Activated T-helper 1 cell treated with Interleukin-2 at 50 U/mL for 16 hours (primary cell): Measurements from ENCODE around the gene ADM5.
"Not testable (repeated sequence)": the region's sequence is repeated elsewhere in the genome, so short reads cannot be mapped to it uniquely, and the experiment has no call there.

ENCODE experiments used
- DNase-seq: peaks from one replicate; pipeline ENCODE4 v3.0.0-alpha.2; 2020; ENCODE audit warnings: low read depth

ADM5 gene

DNA sequence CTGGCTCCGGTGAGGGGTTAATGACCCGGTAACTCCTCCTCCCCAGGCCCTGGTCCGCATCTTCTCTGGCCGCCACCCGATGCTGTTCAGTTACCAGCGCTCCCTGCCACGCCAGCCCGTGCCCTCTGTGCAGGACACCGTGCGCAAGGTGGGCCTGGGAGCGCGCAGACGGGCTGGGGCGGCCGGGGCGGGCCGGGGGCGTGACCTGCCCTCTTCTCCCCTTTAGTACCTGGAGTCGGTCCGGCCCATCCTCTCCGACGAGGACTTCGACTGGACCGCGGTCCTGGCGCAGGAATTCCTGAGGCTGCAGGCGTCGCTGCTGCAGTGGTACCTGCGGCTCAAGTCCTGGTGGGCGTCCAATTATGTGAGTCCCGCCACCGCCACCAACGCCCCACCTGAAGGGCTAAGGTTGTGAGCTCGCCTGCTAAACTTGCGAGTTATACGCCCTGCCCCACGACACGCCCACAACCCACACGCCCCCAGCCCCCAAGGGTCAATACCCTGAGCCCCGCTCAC, 11.9 kb downstream of the ADM5 start:
- no peak for DNase-seq

- no peak for DNase-seq
Measured at GRCh38 chr19:49704888-49705642, 15.7 kb downstream of the ADM5 start.

DNA sequence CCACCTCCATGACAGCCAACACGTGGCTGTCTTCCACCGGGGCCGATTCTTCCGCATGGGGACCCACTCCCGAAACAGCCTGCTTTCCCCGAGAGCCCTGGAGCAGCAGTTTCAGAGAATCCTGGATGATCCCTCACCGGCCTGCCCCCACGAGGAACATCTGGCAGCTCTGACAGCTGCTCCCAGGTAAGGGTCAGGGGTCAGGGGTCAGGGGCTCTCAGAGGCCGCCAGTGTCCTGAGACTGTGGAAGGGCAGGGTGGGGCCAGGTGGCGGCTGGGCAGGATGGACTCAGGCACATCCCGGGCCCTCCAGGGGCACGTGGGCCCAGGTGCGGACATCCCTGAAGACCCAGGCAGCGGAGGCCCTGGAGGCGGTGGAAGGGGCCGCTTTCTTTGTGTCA, 16.5 kb downstream of the ADM5 start:
- no peak for DNase-seq

DNA sequence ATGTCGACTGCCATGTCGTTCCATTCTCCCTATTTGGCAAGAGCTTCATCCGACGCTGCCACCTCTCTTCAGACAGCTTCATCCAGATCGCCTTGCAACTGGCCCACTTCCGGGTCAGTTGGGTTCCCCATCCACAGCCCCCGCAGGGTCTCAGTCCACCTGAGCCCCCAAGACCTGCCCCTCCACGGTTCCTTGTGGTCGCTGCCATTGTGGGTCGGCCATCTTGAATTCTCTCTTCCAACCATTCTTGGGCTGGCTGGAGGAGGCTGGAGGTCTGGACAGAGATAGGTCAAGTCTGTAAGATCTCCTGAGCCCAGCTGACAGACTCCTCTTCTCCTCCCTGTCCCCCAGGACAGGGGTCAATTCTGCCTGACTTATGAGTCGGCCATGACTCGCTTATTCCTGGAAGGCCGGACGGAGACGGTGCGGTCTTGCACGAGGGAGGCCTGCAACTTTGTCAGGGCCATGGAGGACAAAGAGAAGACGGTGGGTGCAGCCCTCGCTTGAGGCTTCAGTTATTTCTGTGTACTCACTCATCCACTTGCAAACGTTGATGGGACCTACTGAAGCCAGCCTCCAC, 21.1 kb downstream of the ADM5 start:
- no peak for DNase-seq

GRCh38 chr19:49712397-49712859, 23.0 kb downstream of the ADM5 start:
- DNase-seq, result no peak

GRCh38 chr19:49713236-49713845, 23.9 kb downstream of the ADM5 start:
- no peak for DNase-seq

GRCh38 chr19:49716154-49716553, 26.8 kb downstream of the ADM5 start:
- DNase-seq, result no peak

- DNase-seq, result no peak
Measured at GRCh38 chr19:49718511-49718910, 29.1 kb downstream of the ADM5 start.

DNA sequence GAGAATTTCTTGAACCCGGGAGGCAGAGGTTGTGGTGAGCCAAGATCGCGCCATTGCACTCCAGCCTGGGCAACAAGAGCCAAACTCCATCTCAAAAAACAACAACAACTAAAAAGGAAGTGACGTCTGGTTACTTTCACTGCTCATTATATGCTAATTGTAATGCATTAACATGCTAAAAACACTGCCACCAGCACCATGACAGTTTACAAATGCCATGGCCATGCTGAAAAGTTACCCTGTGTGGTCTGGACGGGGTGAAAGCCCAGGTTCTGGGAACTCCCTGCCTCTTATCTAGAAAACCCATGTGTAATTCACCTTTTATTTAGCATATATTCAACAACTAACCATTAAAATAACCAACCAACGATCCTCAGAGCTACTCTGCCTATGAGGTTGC, 29.6 kb downstream of the ADM5 start:
- DNase-seq, result no peak

DNA sequence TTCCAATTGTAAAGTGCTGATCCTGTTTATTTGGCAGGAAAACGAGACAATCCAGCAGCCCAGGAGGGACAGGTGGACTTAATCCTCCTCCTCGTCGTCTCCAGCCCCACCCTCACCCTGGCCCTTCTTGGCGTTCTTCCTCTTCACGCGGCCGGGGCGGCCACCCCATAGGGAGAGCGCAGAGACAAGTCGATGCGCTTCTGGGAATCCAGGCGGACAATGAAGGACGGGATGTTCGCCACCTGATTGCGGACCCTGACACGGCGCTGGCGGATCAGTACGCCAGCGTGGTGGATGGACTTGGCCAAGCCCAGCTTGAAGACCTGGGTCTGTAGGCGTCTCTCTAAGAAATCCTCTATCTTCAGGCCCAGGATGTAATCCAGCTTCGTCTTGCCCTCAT, 30.0 kb downstream of the ADM5 start:
- DNase-seq, result not testable (repeated sequence)

- DNase-seq, result no peak
Measured at GRCh38 chr19:49727217-49728030, 38.0 kb downstream of the ADM5 start.

DNA sequence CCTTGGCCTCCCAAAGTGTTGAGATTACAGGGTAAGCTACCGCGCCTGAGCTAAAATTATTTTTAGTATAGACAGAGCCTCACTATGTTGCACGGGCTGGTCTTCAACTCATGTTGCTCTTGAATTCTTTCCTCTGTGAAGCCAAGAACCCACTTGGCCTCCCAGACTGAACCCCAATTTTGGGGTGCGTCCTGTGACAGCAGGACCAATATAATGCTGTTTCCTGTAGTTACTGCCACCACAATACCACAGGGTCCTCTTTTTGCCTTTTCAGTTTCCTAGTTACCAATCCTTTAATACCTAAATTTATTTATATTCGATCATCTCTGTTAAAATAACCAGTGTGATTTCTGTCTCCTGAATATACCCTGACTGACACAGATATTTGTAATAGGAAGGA, 40.8 kb downstream of the ADM5 start:
- no peak for DNase-seq

DNA sequence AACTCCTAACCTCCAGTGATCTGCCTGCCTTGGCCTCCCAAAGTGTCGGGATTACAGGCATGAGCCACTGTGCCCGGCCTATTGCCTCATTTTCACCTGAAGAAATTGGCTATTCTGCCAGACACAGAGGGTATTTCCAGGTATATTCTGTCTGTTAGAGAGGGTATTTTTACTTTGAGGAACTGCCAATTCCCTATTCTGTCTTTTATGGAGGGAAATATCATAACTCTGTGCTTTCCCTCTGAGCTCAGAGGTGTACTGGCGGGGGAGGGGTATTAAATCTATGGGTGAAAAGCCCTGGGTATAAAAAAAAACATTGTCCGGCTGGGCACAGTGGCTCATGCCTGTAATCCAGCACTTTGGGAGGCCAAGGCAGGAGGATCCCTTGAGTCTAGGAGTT, 48.9 kb downstream of the ADM5 start:
- no peak for DNase-seq

GRCh38 chr19:49739098-49739497, 49.7 kb downstream of the ADM5 start:
- DNase-seq, result no peak

- DNase-seq, result no peak
Measured at GRCh38 chr19:49739933-49740332, 50.5 kb downstream of the ADM5 start.
